HG03135 (cell line): ENCODE data around the gene AKAP6.
"Not testable (repeated sequence)": the region's sequence is repeated elsewhere in the genome, so short reads cannot be mapped to it uniquely, and the experiment has no call there.

Source experiments
- ATAC-seq: cut with Tn5 transposase; IDR thresholded peaks from one replicate; pipeline ENCODE4 v1.9.1; 2021; ENCODE audit warnings: mild to moderate bottlenecking, moderate library complexity; ENCODE audit not compliant: unreplicated experiment

The AKAP6 gene

GRCh38 chr14:32434880-32435279 lies 105.8 kb downstream of the AKAP6 start:
- ATAC-seq: no peak

- no peak for ATAC-seq
Observed at GRCh38 chr14:32435411-32435810, 106.3 kb downstream of the AKAP6 start.

- no peak for ATAC-seq
Observed at GRCh38 chr14:32436993-32437392, 107.9 kb downstream of the AKAP6 start.

GRCh38 chr14:32438517-32438916 lies 109.4 kb downstream of the AKAP6 start:
- ATAC-seq: no peak

- ATAC-seq: no peak
Observed at GRCh38 chr14:32443890-32444661, 115.0 kb downstream of the AKAP6 start.

- no peak for ATAC-seq
Observed at GRCh38 chr14:32447371-32447770, 118.3 kb downstream of the AKAP6 start.

- no peak for ATAC-seq
Observed at GRCh38 chr14:32449648-32450047, 120.5 kb downstream of the AKAP6 start.

GRCh38 chr14:32450919-32451675 lies 122.0 kb downstream of the AKAP6 start:
- ATAC-seq: no peak

- ATAC-seq: no peak
Observed at GRCh38 chr14:32453857-32454810, 125.0 kb downstream of the AKAP6 start.

GRCh38 chr14:32457213-32457920 lies 128.3 kb downstream of the AKAP6 start:
- no peak for ATAC-seq

GRCh38 chr14:32458720-32459119 lies 129.6 kb downstream of the AKAP6 start:
- ATAC-seq: no peak

- no peak for ATAC-seq
Observed at GRCh38 chr14:32460267-32460666, 131.2 kb downstream of the AKAP6 start.

GRCh38 chr14:32462553-32462952 lies 133.5 kb downstream of the AKAP6 start:
- not testable (repeated sequence) for ATAC-seq

GRCh38 chr14:32468955-32469354 lies 139.9 kb downstream of the AKAP6 start:
- no peak for ATAC-seq

- ATAC-seq: no peak
Observed at GRCh38 chr14:32469388-32470160, 140.5 kb downstream of the AKAP6 start.

GRCh38 chr14:32470161-32470715 lies 141.1 kb downstream of the AKAP6 start:
- no peak for ATAC-seq

- no peak for ATAC-seq
Observed at GRCh38 chr14:32471181-32471580, 142.1 kb downstream of the AKAP6 start.

- ATAC-seq: no peak
Observed at GRCh38 chr14:32472076-32472475, 143.0 kb downstream of the AKAP6 start.
